GM21786 (cell line): Measurements from ENCODE around the gene TMEM238.
A peak's percentile ranks its signal among the peaks of the same experiment; 100 is the strongest.
"Not testable (repeated sequence)": the region's sequence is repeated elsewhere in the genome, so short reads cannot be mapped to it uniquely, and the experiment has no call there.

Source experiments
- ATAC-seq: cut with Tn5 transposase; IDR thresholded peaks from one replicate; pipeline ENCODE4 v1.9.1; 2021; ENCODE audit not compliant: unreplicated experiment

The TMEM238 gene

GRCh38 chr19:55384131-55384919 lies at the start of gene TMEM238:
TMEM238 (minus strand) TSS chr19:55384292; CDS start chr19:55384259, 33 bp downstream.
- no peak for ATAC-seq

GRCh38 chr19:55433292-55433691 lies 49.2 kb upstream of the TMEM238 start:
- ATAC-seq = no peak

GRCh38 chr19:55432241-55432959 lies 48.3 kb upstream of the TMEM238 start:
- ATAC-seq = no peak

- ATAC-seq = no peak
These were observed 47.1 kb upstream of the TMEM238 start for GRCh38 chr19:55431183-55431582.

- no peak for ATAC-seq
These were observed 42.0 kb upstream of the TMEM238 start for GRCh38 chr19:55426042-55426441.

- no peak for ATAC-seq
These were observed 40.4 kb upstream of the TMEM238 start for GRCh38 chr19:55424518-55424917.

GRCh38 chr19:55423225-55424005 lies 39.3 kb upstream of the TMEM238 start:
- ATAC-seq = no peak

GRCh38 chr19:55421281-55421680 lies 37.2 kb upstream of the TMEM238 start:
- ATAC-seq = not testable (repeated sequence)

GRCh38 chr19:55419624-55420236 lies 35.6 kb upstream of the TMEM238 start:
- ATAC-seq = no peak

GRCh38 chr19:55419103-55419502 lies 35.0 kb upstream of the TMEM238 start:
- no peak for ATAC-seq

- ATAC-seq = no peak
These were observed 34.1 kb upstream of the TMEM238 start for GRCh38 chr19:55418185-55418584.

- ATAC-seq = no peak
These were observed 26.1 kb upstream of the TMEM238 start for GRCh38 chr19:55410168-55410567.

- ATAC-seq = not testable (repeated sequence)
These were observed 25.1 kb upstream of the TMEM238 start for GRCh38 chr19:55409179-55409578.

GRCh38 chr19:55408533-55408872 lies 24.4 kb upstream of the TMEM238 start:
- ATAC-seq = no peak

- peak; percentile 79 for ATAC-seq
These were observed 23.9 kb upstream of the TMEM238 start for GRCh38 chr19:55407800-55408532.

- ATAC-seq = not testable (repeated sequence)
These were observed 23.4 kb upstream of the TMEM238 start, which contains the start of gene UBE2S for GRCh38 chr19:55407550-55407799. UBE2S (minus strand) TSS chr19:55407788; CDS start chr19:55407589, 199 bp downstream.

- ATAC-seq = peak; percentile 3
These were observed 22.9 kb upstream of the TMEM238 start for GRCh38 chr19:55406826-55407549.

GRCh38 chr19:55406091-55406825 lies 22.2 kb upstream of the TMEM238 start:
- ATAC-seq = no peak

GRCh38 chr19:55405638-55406037 lies 21.5 kb upstream of the TMEM238 start:
- no peak for ATAC-seq
